Chondrocyte (in vitro differentiated cells): Measurements from ENCODE around the gene TEX53. TPM values are rescaled to one million over a fixed set of nuclear protein-coding genes. Genes with fewer than 3 reads are reported as not detected.

Experiments used
- DNase-seq: peaks from one replicate; pipeline ENCODE4 v3.0.0; 2021; ENCODE audit warnings: mixed read lengths, low spot score
- H3K27ac Mint-ChIP-seq: one replicate; pipeline ENCODE4 v1.8.0; 2021; ENCODE audit warnings: mild to moderate bottlenecking, moderate library complexity, mixed read lengths; ENCODE audit not compliant: unreplicated experiment
- H3K27me3 Mint-ChIP-seq: 2 replicates; pipeline ENCODE4 v1.8.0; 2021; ENCODE audit warnings: low read depth, mixed read lengths
- H3K36me3 Mint-ChIP-seq: 2 replicates; pipeline ENCODE4 v1.8.0; 2021; ENCODE audit warnings: low read depth, mixed read lengths
- H3K4me1 Mint-ChIP-seq: 2 replicates; pipeline ENCODE4 v1.8.0; 2021; ENCODE audit warnings: low read depth, mild to moderate bottlenecking, mixed read lengths
- H3K4me3 Mint-ChIP-seq: one replicate; pipeline ENCODE4 v1.8.0; 2021; ENCODE audit warnings: mild to moderate bottlenecking, moderate library complexity, mixed read lengths; ENCODE audit not compliant: unreplicated experiment
- H3K9me3 Mint-ChIP-seq: 2 replicates; pipeline ENCODE4 v1.8.0; 2021; ENCODE audit warnings: low read depth, mixed read lengths
- total RNA-seq: library from RNA; stranded (reverse); gene quantifications from 3 replicates; pipeline ENCODE4 v1.2.1, GENCODE V29; 2021
- TF ChIP-seq, protein P1 (sequence below): fragments of 200-600 bp; sonication (generic); IDR thresholded peaks from 2 replicates; pipeline ENCODE4 v1.5.0; 2021; ENCODE audit warnings: antibody characterized with exemption, mild to moderate bottlenecking, moderate library complexity

TEX53 gene
- total RNA-seq, 1 donor from 2014 or later = not detected

DNA sequence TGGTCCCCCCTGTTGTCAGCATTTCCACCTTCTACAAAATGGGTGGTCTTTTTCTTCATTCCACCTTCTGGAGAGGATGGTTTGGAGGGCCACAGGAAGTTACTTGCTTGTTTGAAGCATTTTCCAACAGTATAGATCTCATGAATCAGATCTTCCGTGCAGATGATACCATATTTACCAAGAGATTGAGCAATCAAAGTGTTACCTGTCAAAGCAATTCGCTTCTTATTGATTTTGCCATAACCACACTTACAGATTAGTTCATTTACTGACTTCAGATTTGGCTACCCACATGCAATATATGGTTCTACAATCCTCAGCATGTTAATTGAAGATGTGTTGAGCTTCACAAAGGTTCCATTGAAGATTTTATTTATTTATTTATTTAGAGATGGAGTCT is 38.3 kb upstream of the TEX53 start:
- Mint-ChIP-seq H3K9me3 (peaks cover 5% of the 10 kb centered on the region), H3K4me1 (peaks cover 14% of the 10 kb centered on the region), H3K36me3 (no peaks in the 10 kb centered on the region), H3K4me3 (no peak overlapping the region), H3K27ac (no peak overlapping the region), H3K27me3 (no peaks in the 10 kb centered on the region)
- DNase-seq = no peak
- TF ChIP-seq, protein P1, sequence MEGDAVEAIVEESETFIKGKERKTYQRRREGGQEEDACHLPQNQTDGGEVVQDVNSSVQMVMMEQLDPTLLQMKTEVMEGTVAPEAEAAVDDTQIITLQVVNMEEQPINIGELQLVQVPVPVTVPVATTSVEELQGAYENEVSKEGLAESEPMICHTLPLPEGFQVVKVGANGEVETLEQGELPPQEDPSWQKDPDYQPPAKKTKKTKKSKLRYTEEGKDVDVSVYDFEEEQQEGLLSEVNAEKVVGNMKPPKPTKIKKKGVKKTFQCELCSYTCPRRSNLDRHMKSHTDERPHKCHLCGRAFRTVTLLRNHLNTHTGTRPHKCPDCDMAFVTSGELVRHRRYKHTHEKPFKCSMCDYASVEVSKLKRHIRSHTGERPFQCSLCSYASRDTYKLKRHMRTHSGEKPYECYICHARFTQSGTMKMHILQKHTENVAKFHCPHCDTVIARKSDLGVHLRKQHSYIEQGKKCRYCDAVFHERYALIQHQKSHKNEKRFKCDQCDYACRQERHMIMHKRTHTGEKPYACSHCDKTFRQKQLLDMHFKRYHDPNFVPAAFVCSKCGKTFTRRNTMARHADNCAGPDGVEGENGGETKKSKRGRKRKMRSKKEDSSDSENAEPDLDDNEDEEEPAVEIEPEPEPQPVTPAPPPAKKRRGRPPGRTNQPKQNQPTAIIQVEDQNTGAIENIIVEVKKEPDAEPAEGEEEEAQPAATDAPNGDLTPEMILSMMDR = no peak

DNA sequence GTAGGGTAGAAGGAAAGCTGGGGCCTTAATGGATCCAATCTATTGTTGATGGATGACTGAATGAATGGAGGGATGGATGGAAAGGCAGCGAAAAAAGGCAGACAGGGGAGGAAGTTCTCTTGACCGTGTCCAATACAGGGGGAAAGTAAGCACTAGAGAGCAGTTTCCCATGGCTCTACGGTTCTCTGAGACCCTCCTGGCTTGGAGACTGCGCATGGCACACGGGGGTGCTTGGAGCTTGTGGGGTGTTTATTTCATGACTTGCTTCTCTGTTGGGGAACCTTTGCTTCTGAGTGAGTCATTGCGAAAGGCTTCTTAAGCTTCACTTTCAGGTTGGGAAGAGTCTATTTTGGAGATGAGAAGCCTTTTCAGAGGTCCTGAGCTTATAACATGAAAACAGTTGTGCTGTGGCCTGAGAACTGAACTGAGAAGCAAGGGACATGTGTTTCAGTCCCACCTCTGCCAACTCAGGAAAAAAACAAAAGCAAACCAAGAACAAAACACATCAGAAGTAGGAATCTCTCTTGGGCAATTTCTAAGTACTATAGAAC is 37.2 kb upstream of the TEX53 start:
- Mint-ChIP-seq H3K4me1 (peaks cover 23% of the 10 kb centered on the region), H3K27ac (no peak overlapping the region), H3K9me3 (peaks cover 2% of the 10 kb centered on the region), H3K27me3 (no peaks in the 10 kb centered on the region), H3K36me3 (no peaks in the 10 kb centered on the region), H3K4me3 (no peak overlapping the region)
- no peak for DNase-seq
- TF ChIP-seq, protein P1 = no peak

DNA sequence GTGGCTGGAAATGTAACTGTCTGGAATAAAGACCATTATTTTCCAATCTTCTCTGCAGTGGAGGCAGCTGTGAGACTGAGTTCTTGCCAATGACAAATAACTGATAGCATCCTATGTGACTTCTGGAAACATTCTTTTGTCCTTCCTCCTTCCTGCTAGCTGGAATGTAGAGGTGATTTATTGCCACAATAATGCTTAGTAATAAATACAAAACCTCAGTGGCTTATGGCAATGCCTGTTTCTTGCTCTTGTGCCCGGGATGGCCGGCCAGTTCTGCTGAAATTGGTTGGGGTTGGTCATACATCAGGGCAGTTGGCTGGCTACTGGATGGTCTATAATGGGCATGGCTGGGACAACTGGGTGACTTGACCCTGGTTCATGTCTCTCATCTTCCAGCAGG is 36.5 kb upstream of the TEX53 start:
- no peaks in the 10 kb centered on the region for H3K27me3 Mint-ChIP-seq
- H3K4me3 Mint-ChIP-seq = no peak overlapping the region
- no peak overlapping the region for H3K27ac Mint-ChIP-seq
- H3K36me3 Mint-ChIP-seq = no peaks in the 10 kb centered on the region
- H3K4me1 Mint-ChIP-seq = peaks cover 23% of the 10 kb centered on the region
- TF ChIP-seq, protein P1 = no peak
- H3K9me3 Mint-ChIP-seq = no peaks in the 10 kb centered on the region
- DNase-seq = no peak

DNA sequence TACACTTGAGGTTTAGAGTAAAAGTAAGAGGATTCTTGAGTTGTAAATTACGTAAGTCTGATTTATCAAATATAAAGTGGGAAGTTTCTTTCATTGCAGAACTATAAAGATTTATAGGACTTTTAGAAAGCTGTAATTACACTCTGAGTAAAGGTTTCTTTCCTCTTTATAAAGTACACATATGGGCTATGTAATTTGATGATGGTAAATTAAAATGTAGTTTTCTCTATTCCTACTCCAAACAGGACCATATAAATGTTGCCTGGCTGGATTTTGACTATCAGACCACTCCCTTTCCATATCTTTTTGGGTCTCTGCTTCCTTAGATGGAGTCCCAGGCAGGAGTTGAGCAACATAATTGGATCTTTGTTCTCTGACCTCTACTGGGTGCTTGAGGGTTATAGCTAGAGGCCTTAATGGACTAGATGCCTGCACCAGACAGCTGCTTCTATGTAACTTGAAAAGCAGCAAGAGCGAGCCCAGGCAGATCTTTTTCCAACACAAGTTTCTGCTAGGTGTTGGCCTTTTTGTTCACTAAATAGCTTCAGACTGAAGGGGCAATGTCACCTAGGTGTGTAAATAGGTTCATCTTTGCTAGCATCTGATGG is 35.7 kb upstream of the TEX53 start:
- DNase-seq = no peak
- H3K9me3 Mint-ChIP-seq = no peaks in the 10 kb centered on the region
- no peak overlapping the region for H3K27ac Mint-ChIP-seq
- no peak overlapping the region for H3K4me3 Mint-ChIP-seq
- no peaks in the 10 kb centered on the region for H3K36me3 Mint-ChIP-seq
- H3K4me1 Mint-ChIP-seq = peaks cover 23% of the 10 kb centered on the region
- H3K27me3 Mint-ChIP-seq = no peaks in the 10 kb centered on the region
- TF ChIP-seq, protein P1 = no peak

DNA sequence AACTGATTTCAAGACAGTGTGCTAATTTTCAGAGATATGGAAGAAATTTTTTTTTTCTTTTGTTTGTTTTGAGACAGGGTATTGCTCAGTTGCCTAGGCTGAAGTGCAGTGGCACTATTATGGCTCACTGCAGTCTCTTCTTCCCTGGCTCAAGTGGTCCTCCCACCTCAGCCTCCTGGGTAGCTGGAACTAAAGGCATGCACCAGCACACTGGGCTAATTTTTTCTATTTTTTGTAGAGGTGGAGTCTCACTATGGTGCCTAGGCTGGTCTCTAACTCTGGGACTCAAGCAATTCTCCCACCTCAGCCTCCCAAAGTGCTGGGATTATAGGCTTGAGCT is 34.3 kb upstream of the TEX53 start:
- no peak for DNase-seq
- no peaks in the 10 kb centered on the region for H3K27me3 Mint-ChIP-seq
- no peak overlapping the region for H3K4me3 Mint-ChIP-seq
- TF ChIP-seq, protein P1 = no peak
- H3K4me1 Mint-ChIP-seq = peaks cover 23% of the 10 kb centered on the region
- no peak overlapping the region for H3K27ac Mint-ChIP-seq
- no peaks in the 10 kb centered on the region for H3K36me3 Mint-ChIP-seq
- H3K9me3 Mint-ChIP-seq = peaks cover 2% of the 10 kb centered on the region
